HG03469 (cell line): ENCODE measurements around the gene GRAMD4.

Source experiments
- ATAC-seq: cut with Tn5 transposase; IDR thresholded peaks from one replicate; pipeline ENCODE4 v1.9.1; 2021; ENCODE audit warnings: mild to moderate bottlenecking, moderate library complexity, moderate number of reproducible peaks; ENCODE audit not compliant: unreplicated experiment

Gene GRAMD4

GRCh38 chr22:46684706-46685105, 64.5 kb downstream of the GRAMD4 start:
- ATAC-seq = peak; percentile 60

- no peak for ATAC-seq
Measured at GRCh38 chr22:46686221-46687047, 66.2 kb downstream of the GRAMD4 start.

GRCh38 chr22:46687048-46687444, 66.9 kb downstream of the GRAMD4 start:
- no peak for ATAC-seq

- no peak for ATAC-seq
Measured at GRCh38 chr22:46687460-46687859, 67.3 kb downstream of the GRAMD4 start.

- ATAC-seq = no peak
Measured at GRCh38 chr22:46688949-46689348, 68.8 kb downstream of the GRAMD4 start.

GRCh38 chr22:46690146-46690545, 70.0 kb downstream of the GRAMD4 start:
- no peak for ATAC-seq

GRCh38 chr22:46691571-46691970, 71.4 kb downstream of the GRAMD4 start:
- no peak for ATAC-seq

- ATAC-seq = no peak
Measured at GRCh38 chr22:46693634-46694415, 73.6 kb downstream of the GRAMD4 start.

GRCh38 chr22:46694416-46695170, 74.4 kb downstream of the GRAMD4 start:
- ATAC-seq = no peak

- ATAC-seq = no peak
Measured at GRCh38 chr22:46695346-46696228, 75.4 kb downstream of the GRAMD4 start.

GRCh38 chr22:46696229-46696518, 76.0 kb downstream of the GRAMD4 start:
- ATAC-seq = no peak

GRCh38 chr22:46696614-46697013, 76.4 kb downstream of the GRAMD4 start:
- ATAC-seq = no peak

- no peak for ATAC-seq
Measured at GRCh38 chr22:46697811-46698515, 77.8 kb downstream of the GRAMD4 start.

- no peak for ATAC-seq
Measured at GRCh38 chr22:46699091-46699490, 78.9 kb downstream of the GRAMD4 start.

GRCh38 chr22:46701262-46701661, 81.1 kb downstream of the GRAMD4 start:
- no peak for ATAC-seq

- no peak for ATAC-seq
Measured at GRCh38 chr22:46703171-46703995, 83.2 kb downstream of the GRAMD4 start.

GRCh38 chr22:46703996-46704370, 83.8 kb downstream of the GRAMD4 start:
- ATAC-seq = no peak

- ATAC-seq = no peak
Measured at GRCh38 chr22:46706060-46706459, 85.9 kb downstream of the GRAMD4 start.

- no peak for ATAC-seq
Measured at GRCh38 chr22:46707305-46707704, 87.1 kb downstream of the GRAMD4 start.
